Activated B cell treated with CpG ODN at 0.5 μM for 24 hours (primary cell): ENCODE results near the gene FGD5. TPM values are rescaled to one million over a fixed set of nuclear protein-coding genes. Genes with fewer than 3 reads are reported as not detected.

Experiments
- ATAC-seq: fragments of 200-7000 bp; cut with Tn5 transposase; one replicate; pipeline ENCODE4 v1.10.0; 2021; ENCODE audit warnings: low read depth, mild to moderate bottlenecking, moderate library complexity
- CTCF ChIA-PET: fragments of 350-600 bp; sonication (Branson Sonifier 250); formaldehyde crosslinking; loops from one replicate; lab custom pipeline; 2021; ENCODE audit warnings: antibody characterized with exemption; lab: Charles Lee
- POLR2A ChIA-PET: fragments of 350-600 bp; sonication (Branson Sonifier 250); formaldehyde crosslinking; loops from one replicate; lab custom pipeline; 2021; ENCODE audit warnings: antibody characterized with exemption; lab: Charles Lee
- DNase-seq: peaks from one replicate; pipeline ENCODE4 v3.0.0; 2022
- H3K27ac Mint-ChIP-seq: one replicate; pipeline ENCODE4 v1.8.0; 2020; ENCODE audit warnings: mixed read lengths
- H3K27me3 Mint-ChIP-seq: one replicate; pipeline ENCODE4 v1.8.0; 2021; ENCODE audit warnings: mixed read lengths
- H3K36me3 Mint-ChIP-seq: one replicate; pipeline ENCODE4 v1.8.0; 2021; ENCODE audit warnings: low read depth, mixed read lengths
- H3K4me1 Mint-ChIP-seq: one replicate; pipeline ENCODE4 v1.8.0; 2021; ENCODE audit warnings: mixed read lengths
- H3K4me3 Mint-ChIP-seq: one replicate; pipeline ENCODE4 v1.8.0; 2020; ENCODE audit warnings: mild to moderate bottlenecking, mixed read lengths
- H3K9me3 Mint-ChIP-seq: one replicate; pipeline ENCODE4 v1.8.0; 2020; ENCODE audit warnings: mixed read lengths
- CTCF ChIP-seq: fragments of 200-600 bp; IDR thresholded peaks from one replicate; pipeline ENCODE4 v1.8.0; 2022; ENCODE audit warnings: antibody characterized with exemption, mild to moderate bottlenecking
- intact Hi-C: fragments of 100-400 bp; cut with micrococcal nuclease; formaldehyde crosslinking; loops from one replicate; pipeline ENCODE4 v1.15.1; 2024
- total RNA-seq: library from RNA; stranded (reverse); gene quantifications from 2 replicates; pipeline ENCODE4 v1.2.3, GENCODE V29; 2022

FGD5 gene
- total RNA-seq, 1 donor from 2014 or later: not detected

DNA sequence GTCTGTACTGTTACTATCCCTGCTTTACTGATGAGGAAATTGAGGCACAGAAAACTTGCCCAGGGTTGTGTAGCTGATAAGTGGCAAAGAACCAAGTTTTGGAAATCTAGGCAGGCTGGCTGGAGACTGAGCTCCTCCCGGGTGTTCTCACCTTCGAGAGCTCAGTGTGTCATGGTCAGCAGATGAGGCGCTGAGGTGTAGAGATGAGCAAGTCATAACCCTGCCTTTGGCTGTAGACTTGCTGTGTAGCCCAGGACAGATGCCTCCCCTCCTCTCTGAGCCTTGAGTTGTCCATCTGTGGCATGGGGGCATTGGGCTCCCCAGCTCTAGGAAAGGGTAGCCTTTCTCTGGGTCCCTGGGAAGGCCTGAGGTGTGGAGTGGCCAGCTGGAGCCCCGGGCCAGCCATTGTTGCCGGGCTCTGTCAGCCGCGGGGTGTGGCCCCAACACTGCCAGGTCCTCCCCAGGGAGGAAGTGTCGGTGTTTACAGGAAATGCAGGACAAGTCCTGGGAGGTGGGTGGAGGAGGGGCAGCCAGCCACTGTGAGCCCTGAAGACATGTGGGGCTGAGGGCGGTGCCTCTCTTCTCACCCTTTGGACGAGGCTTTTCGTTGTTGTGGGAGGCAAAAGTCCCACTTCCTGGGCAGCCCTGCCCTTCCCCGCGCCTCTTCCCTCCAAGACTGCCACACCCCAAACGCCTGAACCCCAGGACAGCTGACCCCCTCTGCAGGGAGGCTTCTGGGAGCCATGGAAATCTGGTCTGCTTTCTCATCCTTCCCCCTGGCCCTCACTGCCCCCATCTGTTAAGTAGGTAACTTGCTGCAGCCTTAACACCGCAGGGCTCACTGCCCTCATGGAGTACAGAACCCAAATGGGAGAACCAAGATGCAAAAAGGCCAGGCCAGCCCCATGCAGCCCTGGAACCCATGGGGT, 29.1 kb downstream of the FGD5 start:
- ChIA-PET CTCF (no interaction called here), POLR2A (no interaction called here)
- DNase-seq (no peak), ATAC-seq (no peak)
- intact Hi-C loops: no loop called here
- Mint-ChIP-seq H3K4me1 (peaks cover 13% of the 10 kb centered on the region), H3K9me3 (peaks cover 3% of the 10 kb centered on the region), H3K27me3 (peaks cover 21% of the 10 kb centered on the region), H3K27ac (no peak overlapping the region), H3K4me3 (no peak overlapping the region), H3K36me3 (no peaks in the 10 kb centered on the region)
- no peak for TF ChIP-seq CTCF

DNA sequence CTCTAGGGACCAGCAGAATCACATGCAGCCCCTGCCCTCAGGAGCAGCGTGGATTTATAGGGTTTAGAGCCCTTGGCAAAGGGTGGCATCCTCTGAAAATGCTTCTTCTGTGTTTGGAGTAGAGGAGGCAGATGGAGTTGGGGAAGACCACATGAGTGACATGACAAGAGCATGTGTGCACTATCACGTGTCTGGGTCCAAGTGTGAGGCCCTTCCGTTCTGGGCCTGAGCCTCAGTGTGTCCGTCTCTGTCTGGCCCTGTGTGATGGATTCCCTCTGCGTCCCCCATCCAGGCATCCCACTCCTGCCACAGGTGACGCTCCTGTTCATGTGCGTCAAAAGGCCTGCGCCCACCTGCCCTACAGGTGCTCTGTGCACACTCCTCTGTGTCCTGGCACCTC, 30.1 kb downstream of the FGD5 start:
- ATAC-seq (no peak), DNase-seq (no peak)
- H3K27ac Mint-ChIP-seq: no peak overlapping the region
- POLR2A ChIA-PET: no interaction called here
- H3K4me1 Mint-ChIP-seq: peaks cover 13% of the 10 kb centered on the region
- no peak overlapping the region for H3K4me3 Mint-ChIP-seq
- no peak for TF ChIP-seq CTCF
- CTCF ChIA-PET: no interaction called here
- H3K27me3 Mint-ChIP-seq: peaks cover 25% of the 10 kb centered on the region
- intact Hi-C loops: no loop called here
- no peaks in the 10 kb centered on the region for H3K36me3 Mint-ChIP-seq
- H3K9me3 Mint-ChIP-seq: peaks cover 3% of the 10 kb centered on the region

DNA sequence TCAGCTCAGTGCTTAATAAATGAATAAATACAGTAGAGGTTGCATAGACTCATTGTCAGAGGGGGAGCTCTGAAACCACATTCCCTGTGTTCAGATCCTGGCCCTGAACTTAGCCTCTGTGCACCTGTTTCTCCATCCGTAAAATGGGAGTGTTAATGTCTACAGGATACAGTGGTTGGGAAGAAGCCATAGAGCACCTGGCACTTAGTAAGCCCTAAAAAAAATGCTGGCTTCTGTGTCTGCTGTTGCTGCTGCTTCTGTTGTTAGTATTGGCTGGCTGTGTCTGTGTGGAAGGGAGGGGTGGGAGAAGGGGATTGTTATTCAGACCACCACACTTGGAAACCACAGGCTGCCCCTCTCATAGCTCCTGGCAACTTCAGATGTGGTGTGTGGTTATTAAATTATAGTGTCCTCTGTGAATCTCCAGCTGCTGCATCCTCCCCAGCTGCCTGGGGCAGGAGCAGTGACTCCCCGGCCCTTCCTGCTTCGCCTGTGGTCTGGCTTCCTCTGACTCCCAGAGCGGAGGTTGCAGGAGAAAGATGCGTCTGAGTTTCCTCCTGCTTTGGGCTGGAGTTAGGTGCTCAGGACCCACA, 31.0 kb downstream of the FGD5 start:
- ChIA-PET POLR2A (no interaction called here), CTCF (no interaction called here)
- intact Hi-C loops: no loop called here

GRCh38 chr3:14852058-14852594, 33.4 kb downstream of the FGD5 start:
- ChIA-PET POLR2A (no interaction called here), CTCF (no interaction called here)
- TF ChIP-seq CTCF: no peak
- ATAC-seq (no peak), DNase-seq (no peak)
- H3K4me1 Mint-ChIP-seq: peaks cover 13% of the 10 kb centered on the region
- H3K4me3 Mint-ChIP-seq: no peak overlapping the region
- intact Hi-C loops: no loop called here
- peaks cover 33% of the 10 kb centered on the region for H3K27me3 Mint-ChIP-seq
- no peak overlapping the region for H3K27ac Mint-ChIP-seq
- no peaks in the 10 kb centered on the region for H3K36me3 Mint-ChIP-seq
- peaks cover 3% of the 10 kb centered on the region for H3K9me3 Mint-ChIP-seq

More for the DNA sequence above, 31.0 kb downstream of the FGD5 start:
- Mint-ChIP-seq H3K4me1 (peaks cover 13% of the 10 kb centered on the region), H3K27me3 (peaks cover 23% of the 10 kb centered on the region), H3K36me3 (no peaks in the 10 kb centered on the region), H3K4me3 (no peak overlapping the region), H3K27ac (no peak overlapping the region), H3K9me3 (peaks cover 3% of the 10 kb centered on the region)
- no peak for ATAC-seq
- DNase-seq: no peak
- no peak for TF ChIP-seq CTCF

DNA sequence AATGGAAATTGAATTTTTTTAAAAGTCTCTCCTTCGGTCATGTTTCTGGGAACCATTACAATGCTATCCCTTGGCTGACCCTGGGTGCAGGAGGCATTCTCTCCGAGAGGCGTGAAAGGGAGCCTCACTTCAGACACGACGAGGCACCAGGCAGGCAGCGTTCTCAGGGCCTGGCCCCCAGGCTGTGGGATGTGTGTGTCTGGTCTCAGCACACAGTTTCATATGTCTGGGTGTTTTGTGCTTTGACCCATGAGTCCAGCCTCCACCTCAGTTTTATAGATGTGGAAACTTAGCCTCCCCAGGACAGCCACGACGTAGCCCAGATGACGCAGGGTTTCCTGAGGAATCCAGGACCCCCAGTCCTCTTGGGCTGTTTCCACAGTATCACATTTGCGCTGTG, 34.0 kb downstream of the FGD5 start:
- CTCF ChIA-PET: no interaction called here
- Mint-ChIP-seq H3K4me3 (no peak overlapping the region), H3K9me3 (peaks cover 3% of the 10 kb centered on the region), H3K4me1 (peaks cover 10% of the 10 kb centered on the region), H3K27ac (no peak overlapping the region), H3K27me3 (peaks cover 36% of the 10 kb centered on the region), H3K36me3 (no peaks in the 10 kb centered on the region)
- TF ChIP-seq CTCF: no peak
- ATAC-seq: no peak
- POLR2A ChIA-PET: no interaction called here
- no peak for DNase-seq
- intact Hi-C loops: no loop called here
